HFFc6 (cell line): ENCODE results near the gene CSRNP2. TPM values are rescaled to one million over a fixed set of nuclear protein-coding genes. Genes with fewer than 3 reads are reported as not detected.
A peak's percentile ranks its signal among the peaks of the same experiment; 100 is the strongest.

Experiments
- DNase-seq: peaks from one replicate; pipeline ENCODE4 v3.0.0-alpha.2; 2018
- H3K27ac Mint-ChIP-seq: 2 replicates; pipeline ENCODE4 v1.8.0; 2020; ENCODE audit warnings: mild to moderate bottlenecking, mixed read lengths
- H3K27me3 Mint-ChIP-seq: 2 replicates; pipeline ENCODE4 v1.8.0; 2021; ENCODE audit warnings: mild to moderate bottlenecking, moderate library complexity, mixed read lengths; ENCODE audit not compliant: insufficient read depth
- H3K36me3 Mint-ChIP-seq: 2 replicates; pipeline ENCODE4 v1.8.0; 2021; ENCODE audit warnings: low read depth, mixed read lengths
- H3K4me1 Mint-ChIP-seq: 2 replicates; pipeline ENCODE4 v1.8.0; 2020; ENCODE audit warnings: low read depth, mixed read lengths
- H3K4me3 Mint-ChIP-seq: 2 replicates; pipeline ENCODE4 v1.8.0; 2020; ENCODE audit warnings: mild to moderate bottlenecking, moderate library complexity, mixed read lengths
- H3K9me3 Mint-ChIP-seq: 2 replicates; pipeline ENCODE4 v1.8.0; 2020; ENCODE audit warnings: mild to moderate bottlenecking, mixed read lengths
- CTCF ChIP-seq: fragments of 200-600 bp; sonication (generic); IDR thresholded peaks from 2 replicates; pipeline ENCODE4 v1.5.0; 2021; ENCODE audit warnings: antibody characterized with exemption, mild to moderate bottlenecking
- long read RNA-seq: library from polyadenylated mRNA; unstranded; transcript quantifications from one replicate; pipeline ENCODE4 v2.0.0, GENCODE V29; 2019
- total RNA-seq, 6 experiments: library from RNA; stranded (reverse); fragmentation: NEBNext Ultra II Directional; extraction: Animal tissue kit (Norgen Biotek cat#: 25700); gene quantifications; 2 replicates in 1 of 6; 3 replicates in 5 of 6; pipeline ENCODE4 v1.2.3, GENCODE V29; 2021

Gene CSRNP2, protein sequence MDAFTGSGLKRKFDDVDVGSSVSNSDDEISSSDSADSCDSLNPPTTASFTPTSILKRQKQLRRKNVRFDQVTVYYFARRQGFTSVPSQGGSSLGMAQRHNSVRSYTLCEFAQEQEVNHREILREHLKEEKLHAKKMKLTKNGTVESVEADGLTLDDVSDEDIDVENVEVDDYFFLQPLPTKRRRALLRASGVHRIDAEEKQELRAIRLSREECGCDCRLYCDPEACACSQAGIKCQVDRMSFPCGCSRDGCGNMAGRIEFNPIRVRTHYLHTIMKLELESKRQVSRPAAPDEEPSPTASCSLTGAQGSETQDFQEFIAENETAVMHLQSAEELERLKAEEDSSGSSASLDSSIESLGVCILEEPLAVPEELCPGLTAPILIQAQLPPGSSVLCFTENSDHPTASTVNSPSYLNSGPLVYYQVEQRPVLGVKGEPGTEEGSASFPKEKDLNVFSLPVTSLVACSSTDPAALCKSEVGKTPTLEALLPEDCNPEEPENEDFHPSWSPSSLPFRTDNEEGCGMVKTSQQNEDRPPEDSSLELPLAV
- total RNA-seq, result 10 to 100 TPM; 21.2 to 28.6 (median 24.1) TPM
- long read RNA-seq, full-length matches to known transcripts, result 2 of 5 reads
- long read RNA-seq, partial matches to known transcripts, result 1 of 5 reads
- long read RNA-seq, other reads (novel, unspliced or antisense), result 2 of 5 reads

DNA sequence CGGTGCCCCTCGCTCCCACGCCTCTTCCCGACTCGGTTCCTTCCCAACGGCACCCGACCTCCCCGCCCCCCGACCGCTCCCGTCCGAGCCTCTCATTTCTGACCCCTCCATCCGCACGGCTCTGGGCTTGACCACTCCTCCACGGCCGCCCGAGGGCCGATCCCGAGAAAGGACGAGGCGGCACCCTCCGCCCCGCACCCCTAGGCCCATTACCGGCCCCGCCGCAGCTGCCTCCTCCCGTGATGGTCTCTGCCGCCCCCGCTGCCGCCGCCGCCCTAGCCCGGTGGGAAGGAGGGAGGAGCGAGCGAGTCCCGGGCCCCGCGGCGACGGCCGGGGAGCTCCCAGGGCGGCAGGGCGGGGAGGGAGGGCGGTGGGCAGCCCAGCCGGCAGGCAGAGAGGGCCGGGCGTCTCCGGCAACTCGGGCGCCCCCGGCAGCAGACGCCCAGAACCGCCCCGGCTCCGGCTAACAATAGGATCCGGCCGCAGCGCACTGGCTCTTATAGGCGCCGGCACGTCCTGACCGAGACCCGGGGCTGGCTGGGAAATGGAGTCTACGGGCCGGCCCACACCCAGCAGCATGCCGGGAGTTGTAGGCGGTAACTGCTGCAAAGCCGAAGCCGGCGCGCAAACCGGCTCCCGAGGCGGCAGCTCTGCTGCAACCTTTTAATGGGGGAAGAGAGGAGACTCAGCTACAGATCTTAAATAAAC is at the start of gene CSRNP2:
TSS of gene CSRNP2 (minus strand) at position 471 of the 708 bp plus-strand sequence. CDS start 7,035 bp downstream, outside the sequence.
- peak; percentile 96 for DNase-seq
- TF ChIP-seq CTCF, result peak; percentile 58
- Mint-ChIP-seq H3K36me3 (peaks cover 17% of the 10 kb centered on the region), H3K4me1 (peaks cover 27% of the 10 kb centered on the region), H3K27me3 (peaks cover 7% of the 10 kb centered on the region), H3K4me3 (peak within 1 kb of the TSS; percentile 95), H3K27ac (peak within 1 kb of the TSS; percentile 87), H3K9me3 (no peaks in the 10 kb centered on the region)

GRCh38 chr12:51132693-51133092 is 49.3 kb upstream of the CSRNP2 start:
- Mint-ChIP-seq H3K36me3 (no peaks in the 10 kb centered on the region; the same call in 1 of the 2 replicates), H3K9me3 (no peaks in the 10 kb centered on the region), H3K4me1 (0 out of 2 replicates have a peak, but pooled peaks cover 6% of the 10 kb centered on the region), H3K27ac (no peak overlapping the region), H3K27me3 (no peaks in the 10 kb centered on the region; the same call in 1 of the 2 replicates), H3K4me3 (no peak overlapping the region)
- TF ChIP-seq CTCF, result no peak
- DNase-seq, result no peak

- Mint-ChIP-seq H3K27me3 (no peaks in the 10 kb centered on the region; the same call in 1 of the 2 replicates), H3K36me3 (no peaks in the 10 kb centered on the region; the same call in 1 of the 2 replicates), H3K9me3 (no peaks in the 10 kb centered on the region), H3K4me3 (no peak overlapping the region), H3K4me1 (peaks cover 13% of the 10 kb centered on the region), H3K27ac (no peak overlapping the region)
- DNase-seq, result no peak
- no peak for TF ChIP-seq CTCF
These were observed 48.5 kb upstream of the CSRNP2 start for GRCh38 chr12:51131745-51132521.

DNA sequence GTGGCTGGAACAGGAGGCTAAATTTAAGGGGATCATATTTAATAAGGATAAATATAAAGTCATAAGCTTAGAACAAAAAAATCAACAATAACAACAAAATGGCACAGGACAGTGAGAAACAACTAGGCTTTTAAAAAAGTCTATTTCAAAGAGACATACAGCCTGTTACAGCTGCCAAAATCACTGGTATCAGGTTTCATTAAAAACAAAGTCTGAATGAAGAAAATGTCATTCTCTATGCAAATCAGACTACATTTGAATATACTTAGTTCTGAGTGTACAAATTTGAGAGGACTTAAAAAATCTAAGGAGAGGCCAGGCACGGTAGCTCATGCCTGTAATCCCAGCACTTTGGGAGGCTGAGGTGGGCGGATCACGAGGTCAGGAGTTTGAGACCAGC is 45.5 kb upstream of the CSRNP2 start:
- Mint-ChIP-seq H3K9me3 (no peaks in the 10 kb centered on the region), H3K27me3 (peaks cover 4% of the 10 kb centered on the region), H3K4me3 (no peak overlapping the region), H3K36me3 (peaks cover 10% of the 10 kb centered on the region), H3K4me1 (peaks cover 17% of the 10 kb centered on the region), H3K27ac (no peak overlapping the region)
- no peak for TF ChIP-seq CTCF
- no peak for DNase-seq
